Measurements from ENCODE around the gene CDC14A.
"Not testable (repeated sequence)": the region's sequence is repeated elsewhere in the genome, so short reads cannot be mapped to it uniquely, and the experiment has no call there.

Gene CDC14A

DNA sequence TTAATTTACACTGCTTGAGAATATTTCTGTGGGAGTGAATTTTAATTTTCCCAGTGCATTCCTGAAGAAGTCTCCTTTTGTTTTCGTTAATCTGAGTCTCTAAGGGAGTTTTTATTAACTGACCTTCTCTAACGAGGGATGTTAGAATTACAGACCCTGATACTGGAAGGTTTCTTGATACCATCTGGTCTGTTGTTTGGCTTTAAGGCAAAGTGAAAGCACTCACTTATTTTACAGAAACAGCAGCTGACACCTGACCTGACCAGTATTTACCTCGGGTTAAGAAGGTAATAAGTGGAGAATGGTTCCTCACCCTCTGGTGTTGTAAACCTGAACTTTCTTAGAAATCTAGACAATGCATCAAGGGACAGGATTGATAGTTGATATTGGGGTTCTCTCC is 12.4 kb downstream of the CDC14A start:
- no peak for DNase-seq

DNA sequence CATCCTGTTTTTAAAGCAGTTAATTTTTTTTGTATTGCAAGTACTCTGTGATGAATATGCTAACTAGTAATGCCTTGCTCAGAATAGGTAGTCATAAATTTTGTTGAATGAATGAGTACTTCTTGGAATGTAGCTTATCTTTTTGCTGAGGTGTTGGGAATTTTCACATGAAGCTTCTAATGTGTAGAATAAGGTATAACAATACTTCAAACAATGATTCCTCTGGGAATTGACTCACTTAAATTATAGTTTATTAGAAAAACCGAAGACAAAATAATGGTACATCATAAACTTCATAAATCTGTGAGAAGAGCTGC is 13.9 kb downstream of the CDC14A start:
- no peak for DNase-seq

DNA sequence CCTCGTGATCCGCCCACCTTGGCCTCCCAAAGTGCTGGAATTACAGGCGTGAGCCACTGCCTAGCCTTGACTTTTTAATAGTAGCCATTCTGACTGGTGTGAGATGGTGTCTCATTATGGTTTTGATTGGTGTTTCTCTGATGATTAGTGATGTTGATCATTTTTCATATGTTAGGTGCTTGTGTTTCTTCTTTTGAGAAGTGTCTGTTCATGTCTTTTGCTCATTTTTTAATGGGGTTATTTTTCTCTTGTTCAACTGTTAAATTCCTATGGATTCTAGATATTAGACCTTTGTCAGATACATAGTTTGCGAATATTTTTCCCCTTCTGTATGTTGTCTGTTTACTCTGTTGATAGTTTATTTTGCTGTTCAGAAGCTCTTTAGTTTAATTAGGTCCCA is 17.0 kb downstream of the CDC14A start:
- not testable (repeated sequence) for DNase-seq

DNA sequence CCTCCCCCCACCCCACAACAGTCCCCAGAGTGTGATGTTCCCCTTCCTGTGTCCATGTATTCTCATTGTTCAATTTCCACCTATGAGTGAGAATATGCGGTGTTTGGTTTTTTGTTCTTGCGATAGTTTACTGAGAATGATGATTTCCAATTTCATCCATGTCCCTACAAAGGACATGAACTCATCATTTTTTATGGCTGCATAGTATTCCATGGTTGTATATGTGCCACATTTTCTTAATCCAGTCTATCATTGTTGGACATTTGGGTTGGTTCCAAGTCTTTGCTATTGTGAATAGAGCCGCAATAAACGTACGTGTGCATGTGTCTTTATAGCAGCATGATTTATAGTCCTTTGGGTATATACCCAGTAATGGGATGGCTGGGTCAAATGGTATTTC is 21.6 kb downstream of the CDC14A start:
- DNase-seq = not testable (repeated sequence)

DNA sequence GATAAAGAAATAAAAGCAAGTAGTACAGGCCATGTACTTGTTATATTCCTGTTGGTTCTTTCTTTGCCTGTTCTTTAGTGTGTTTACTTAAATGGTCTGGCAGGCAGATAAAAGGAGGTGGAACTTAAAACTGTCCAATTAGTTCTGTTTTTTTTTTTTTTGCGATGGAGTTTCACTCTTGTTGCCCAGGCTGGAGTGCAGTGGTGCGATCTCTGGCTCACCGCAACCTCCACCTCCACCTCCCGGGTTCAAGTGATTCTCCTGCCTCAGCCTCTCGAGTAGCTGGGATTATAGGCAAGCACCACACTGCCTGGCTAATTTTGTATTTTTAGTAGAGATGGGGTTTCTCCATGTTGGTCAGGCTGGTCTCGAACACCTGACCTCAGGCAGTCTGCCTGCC is 24.6 kb downstream of the CDC14A start:
- DNase-seq = not testable (repeated sequence)

DNA sequence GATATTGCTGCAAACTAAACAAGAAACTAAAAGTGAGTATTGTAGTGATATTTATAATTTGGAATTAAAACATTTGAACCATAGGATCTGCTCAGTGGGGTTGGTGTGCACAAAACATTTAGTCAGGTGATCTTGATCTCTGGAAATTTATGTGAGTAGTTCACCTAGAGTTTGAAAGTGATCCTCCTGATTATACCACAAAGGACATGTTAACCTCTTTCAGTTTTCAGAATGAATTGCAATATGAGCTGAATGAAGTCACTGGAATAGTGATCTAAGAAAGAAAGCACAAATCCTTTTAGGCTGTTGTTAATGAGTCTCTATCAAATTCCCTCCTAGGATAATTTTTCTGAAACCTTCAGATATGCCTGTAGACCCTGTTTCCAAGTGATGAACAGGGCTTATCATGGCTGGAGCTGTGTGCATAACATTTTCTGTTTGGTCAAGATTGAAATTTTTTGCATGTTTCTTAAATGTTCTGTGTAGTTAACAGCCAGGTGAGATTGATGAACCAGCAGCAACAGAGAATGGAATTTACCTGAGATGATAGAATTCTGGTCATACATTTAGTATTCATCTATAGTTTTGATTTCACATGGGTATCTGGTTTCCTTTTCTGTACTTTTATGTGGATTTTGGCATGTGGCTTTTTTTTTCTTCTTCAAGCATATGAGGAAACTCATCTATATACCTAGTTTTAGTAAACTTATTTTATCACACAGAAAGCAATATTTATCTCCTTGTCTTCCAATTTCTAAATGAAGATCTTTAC is 25.5 kb downstream of the CDC14A start:
- no peak for DNase-seq

DNA sequence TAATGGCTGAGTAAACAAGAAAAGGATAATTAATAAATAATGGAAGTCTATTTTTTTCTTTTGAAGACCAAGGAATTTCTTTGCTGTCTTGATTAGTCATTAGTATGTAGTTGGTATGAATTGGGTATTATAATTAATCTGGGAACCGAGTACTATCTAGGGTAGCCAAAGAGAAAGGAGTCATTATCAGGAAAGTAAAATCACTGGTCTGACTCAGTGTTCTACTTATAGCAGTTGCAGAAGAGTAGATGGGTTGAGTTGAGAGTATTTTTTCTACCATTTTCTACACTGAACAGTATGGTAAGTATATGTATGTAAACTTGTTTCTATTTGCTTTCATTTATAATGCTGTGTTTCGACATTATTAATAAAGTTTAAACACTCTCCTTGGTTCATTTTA is 26.6 kb downstream of the CDC14A start:
- no peak for DNase-seq

DNA sequence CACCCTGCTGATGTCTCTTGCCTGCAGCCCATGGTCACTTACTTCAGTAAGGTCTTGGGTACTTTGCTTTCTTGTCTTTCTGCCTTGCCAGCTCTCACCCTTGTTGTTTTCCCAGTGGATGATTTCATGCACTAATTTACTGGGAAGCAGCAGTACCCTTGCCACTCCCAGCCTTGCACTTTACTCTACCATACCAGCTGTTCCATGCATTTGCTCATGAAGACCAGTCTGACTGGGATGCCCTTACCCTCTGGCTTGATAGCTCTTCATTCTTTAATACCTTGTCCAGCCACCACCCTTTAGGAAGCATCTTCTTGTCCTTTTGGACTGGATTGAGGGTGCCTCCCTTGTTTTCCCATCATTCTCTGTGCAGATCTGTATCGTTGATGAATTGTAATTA is 28.3 kb downstream of the CDC14A start:
- no peak for DNase-seq

DNA sequence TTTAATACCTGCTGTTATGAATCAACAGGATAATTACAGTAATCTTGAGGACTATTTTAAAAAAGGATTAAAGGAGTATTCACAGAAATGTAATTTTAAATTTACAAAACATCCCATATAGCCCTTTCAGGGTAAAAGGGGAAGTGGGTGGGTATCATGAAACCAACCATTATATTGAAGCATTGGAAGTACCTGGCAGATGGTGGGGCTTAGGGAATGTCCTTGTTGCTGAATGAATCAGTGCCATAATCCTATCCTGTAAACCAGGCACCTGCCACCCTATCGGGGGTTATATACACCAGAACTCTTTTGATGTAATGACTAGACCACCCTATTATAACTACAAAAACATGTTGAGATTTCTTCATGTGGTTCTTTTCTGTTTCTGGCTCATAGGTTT is 30.4 kb downstream of the CDC14A start:
- no peak for DNase-seq

DNA sequence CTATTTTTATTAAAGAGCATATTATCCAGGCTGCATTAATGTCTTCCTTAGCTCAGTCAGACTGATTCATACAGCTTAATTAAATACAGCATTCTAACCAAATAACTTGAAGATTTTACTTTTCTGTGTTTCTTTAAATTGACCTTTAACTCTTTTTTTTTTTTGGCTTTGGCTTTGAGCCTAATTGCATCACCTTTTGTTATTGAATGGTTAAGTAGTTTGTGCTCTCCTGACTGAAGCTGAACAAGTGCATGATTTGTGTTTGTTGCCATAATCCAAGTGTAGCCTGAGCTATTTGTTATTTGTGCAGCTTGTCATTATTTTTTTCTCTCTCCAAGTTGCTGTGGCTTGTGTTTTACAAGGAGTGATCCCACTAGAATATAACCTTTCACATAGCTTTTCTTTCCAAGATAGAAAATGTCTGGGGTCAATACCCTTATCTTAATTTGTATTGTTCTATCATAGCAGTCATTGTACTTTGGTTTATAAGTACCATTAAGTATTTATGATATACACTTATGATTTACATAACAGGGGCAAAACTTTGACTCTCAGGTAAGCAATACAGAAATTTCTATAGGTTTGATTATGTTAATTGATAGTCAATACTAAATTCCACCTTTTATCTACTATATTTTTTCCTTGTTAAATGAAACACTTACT is 31.6 kb downstream of the CDC14A start:
- no peak for DNase-seq

DNA sequence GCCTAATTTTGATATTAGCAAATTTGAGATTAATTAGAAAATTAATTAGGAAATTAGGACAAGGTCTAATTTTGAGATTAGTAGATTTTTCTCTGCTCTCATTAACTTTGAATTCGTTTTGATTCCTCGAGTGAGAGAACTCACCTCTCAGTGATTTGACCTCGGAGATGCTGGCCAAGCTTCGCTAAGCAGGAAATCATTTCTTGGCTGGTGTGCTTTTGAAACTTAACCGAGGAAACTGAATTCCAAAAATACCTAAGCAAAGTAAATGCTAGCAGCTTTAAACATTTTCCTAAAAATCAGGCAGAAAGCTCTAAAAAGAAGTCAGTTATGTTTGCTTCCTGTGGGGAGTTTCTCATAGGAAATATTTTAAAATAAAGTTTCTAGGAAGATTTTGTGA is 34.9 kb downstream of the CDC14A start:
- DNase-seq = no peak

DNA sequence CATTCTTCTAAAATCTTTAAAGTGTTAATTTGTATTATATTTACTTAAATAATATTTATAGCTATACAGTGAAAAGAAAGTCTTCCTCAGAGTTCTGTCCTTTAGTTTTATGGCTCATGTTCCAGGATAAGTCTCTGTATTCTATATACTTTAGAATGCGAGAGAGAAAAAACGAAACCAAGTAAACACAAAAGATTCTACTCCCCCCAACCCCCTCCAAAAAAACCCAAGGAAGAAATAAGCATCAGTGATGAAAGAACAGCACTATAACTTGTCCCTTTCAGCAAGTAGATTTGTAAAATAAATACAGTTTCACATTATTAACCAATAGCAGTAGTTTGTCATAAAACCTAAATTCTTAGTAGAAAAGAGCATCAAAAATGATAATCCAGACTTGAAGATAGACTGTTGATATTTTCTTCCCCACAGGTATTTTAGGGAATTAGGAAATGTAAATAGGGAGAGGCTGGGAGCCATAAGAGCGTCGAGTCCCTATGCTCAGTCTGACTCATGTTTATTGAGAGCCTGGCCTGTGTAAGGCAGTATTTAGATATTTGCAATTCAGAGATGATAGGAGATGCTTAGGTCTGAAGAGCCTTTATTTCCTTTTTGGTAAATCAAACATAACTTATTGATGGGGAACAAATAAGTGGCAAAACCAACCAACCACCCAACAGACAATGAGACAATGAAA is 35.5 kb downstream of the CDC14A start:
- DNase-seq = no peak

DNA sequence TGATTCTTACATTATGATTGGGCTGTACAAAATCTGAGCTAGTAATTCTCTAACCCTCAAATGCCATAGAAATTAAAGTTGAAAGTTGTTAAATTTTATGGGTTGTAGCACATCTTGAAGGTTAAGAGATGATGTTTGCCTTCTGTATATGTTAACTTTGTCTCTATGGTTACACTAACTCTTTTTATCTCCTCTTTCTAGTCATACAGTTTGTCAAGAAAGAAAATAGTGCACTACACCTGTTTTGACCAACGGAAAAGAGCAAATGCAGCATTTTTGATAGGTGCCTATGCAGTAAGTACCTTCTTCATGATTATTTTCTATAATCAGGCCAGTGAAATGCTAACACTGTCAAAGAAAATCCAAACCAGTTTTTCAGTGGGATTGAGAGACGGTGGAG is 38.2 kb downstream of the CDC14A start:
- no peak for DNase-seq

DNA sequence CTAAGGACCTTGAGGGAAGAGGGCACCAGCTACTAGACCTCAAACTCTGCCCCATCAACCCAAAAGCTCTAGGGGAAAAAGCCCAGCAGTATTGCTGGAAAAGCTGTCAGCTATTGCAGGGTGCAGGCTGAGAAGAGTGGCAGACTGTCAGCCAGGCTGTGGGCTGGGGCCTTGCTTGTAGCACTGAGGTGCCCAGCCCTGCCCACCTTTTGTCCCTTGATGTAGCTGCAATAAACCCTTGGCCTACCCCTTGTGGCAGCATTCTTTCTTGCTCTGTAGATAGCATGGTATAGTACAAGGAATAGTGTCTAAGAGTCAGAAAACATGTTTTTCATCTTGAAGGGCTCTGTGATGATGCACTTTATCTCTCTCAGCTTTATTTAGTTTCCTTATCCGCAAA is 39.4 kb downstream of the CDC14A start:
- peak; percentile 27 for DNase-seq

DNA sequence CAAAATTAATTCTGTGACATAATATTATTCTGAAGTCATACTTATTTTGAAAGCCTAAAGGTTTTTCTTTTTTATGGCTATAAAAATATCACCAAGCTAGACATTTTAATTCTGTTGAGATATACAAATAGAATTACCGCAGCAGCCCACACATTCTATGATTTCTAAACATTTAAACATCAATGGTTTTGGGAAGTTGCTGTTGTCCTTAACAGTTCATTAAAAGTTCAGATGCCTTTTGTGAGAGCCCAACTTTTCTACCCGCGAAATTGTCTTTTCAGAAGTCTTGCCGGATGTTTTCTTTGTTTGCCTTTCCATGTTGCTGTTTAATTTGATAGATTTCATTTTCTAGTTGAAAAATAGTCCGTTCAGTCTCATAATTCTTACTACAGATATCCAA is 40.5 kb downstream of the CDC14A start:
- no peak for DNase-seq

DNA sequence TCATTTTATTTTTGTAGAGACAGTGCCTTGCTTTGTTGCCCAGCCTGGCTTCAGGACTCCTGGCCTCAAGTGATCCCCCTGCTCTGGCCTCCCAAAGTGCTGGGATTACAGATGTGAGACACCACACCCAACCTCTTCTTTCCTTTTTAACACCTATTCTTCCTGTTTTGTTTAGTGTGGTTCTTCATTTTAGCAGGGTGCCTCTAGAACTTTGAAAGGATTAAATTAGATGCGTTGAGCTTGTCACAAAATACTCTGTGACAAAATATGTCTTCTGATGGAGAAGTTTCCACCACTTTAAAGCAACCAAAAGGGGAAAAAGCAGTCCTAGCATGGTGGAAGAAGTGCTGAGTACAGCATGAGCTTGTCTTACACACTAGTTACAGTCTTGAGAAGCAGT is 42.0 kb downstream of the CDC14A start:
- no peak for DNase-seq

DNA sequence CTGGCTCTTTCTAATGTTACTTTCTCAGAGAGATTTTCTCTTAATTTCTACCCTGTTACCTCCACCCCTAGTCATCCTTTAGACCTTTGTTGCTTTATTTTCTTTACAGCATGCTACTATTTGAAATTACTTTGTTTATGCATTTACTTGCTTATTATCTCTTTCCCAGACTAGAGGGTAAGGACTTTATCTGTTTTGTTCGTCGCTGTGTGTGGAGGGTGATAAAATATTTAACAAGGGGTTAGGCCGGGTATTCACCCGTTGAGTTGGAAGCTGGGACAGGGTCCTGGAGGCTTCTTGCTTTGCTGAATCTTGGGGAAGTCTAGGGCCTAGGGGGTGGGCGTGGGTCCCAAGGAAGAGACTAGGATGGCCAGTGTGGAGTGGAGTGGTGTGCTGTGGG is 43.6 kb downstream of the CDC14A start:
- no peak for DNase-seq

DNA sequence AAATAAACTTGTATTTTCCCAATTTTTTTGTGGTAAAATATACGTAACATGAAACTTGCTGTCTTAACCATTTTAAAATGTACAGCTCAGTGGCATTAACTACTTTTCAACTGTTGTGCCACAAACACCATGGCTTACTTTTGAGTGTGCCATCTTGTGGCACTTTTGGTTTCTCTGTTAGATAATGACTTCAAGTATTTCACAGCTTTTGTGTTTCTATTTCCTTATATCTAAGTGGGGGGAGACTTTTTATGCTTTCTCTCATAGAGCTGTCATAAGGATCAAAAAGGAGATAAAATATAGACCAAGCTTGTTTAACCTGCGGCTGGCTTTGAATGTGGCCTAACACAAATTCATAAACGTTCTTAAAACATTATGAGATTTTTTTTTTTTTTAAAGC is 44.3 kb downstream of the CDC14A start:
- no peak for DNase-seq

DNA sequence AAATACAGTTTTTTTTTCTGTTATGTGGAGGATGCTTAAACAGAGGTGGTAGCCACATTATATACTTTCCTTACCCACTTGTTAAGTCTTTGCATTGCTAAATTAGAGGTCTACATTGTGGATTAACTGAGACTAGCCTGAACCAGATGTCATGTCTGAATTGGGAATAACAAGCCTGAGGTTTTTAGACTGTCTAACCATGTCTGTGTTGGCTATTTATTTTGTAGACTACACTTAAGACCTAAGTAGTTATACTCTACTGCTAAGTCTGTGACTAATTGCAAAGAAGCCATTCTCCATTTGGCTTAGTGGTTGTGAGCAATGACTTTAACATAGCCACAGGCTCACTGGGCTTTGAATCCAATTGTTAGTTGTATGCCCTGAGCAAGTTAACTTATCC is 45.4 kb downstream of the CDC14A start:
- DNase-seq = no peak

DNA sequence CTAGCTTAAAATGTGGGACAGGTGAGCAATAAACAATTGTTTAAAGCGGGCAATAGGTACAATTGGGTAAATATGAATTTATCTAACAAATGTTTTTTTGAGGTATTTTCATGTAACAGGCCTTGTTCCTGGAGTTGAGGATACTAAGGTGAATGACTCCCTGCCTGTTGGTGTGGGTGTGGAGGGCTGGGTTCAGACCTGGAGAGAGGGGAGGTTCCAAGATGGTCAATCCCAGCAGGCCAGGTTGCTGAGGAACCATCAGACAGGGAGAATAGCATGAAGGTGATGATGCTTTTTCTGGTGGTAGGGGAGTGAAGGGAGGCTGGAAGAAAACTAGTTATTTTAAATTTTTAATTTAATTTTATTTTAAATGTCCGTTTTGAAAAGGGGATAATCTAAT is 46.3 kb downstream of the CDC14A start:
- no peak for DNase-seq

DNA sequence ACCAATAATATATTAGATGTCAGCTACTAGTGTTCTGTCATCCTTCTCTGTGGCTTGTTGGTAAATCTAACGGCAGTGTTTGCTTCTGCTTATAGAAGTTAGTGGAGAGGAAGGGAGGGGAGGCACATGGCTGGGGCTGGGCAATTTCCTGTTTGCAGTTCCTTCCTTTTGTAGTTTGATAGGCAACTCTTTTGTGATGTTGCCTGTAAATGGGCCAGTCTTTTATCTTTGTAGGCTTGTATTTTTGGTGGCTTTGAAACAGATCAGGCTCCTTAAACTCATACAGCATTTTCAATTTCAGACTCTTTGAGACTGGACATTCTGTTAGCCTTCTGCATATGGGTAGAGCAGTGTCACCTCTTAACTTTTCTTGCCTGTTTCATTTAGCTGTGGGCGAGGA is 48.1 kb downstream of the CDC14A start:
- peak; percentile 49 for DNase-seq

DNA sequence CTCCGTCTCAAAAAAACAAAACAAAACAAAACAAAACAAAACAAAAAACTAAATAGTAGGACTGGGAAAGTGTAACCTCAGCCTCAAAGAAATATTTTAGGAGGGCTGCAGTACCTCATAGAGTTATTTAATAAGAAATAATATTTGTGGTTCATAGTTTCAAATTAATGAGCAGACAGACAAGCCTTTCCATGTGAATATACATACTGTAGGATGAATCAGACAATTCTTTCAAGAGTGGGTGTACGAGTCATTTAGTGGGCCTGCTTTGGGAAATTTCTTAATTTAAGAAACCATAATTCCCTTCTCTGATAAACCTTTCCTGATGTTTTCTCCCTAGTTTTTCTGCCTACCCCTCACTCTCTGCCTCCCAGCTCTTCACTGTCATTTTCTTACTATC is 52.5 kb downstream of the CDC14A start:
- no peak for DNase-seq

DNA sequence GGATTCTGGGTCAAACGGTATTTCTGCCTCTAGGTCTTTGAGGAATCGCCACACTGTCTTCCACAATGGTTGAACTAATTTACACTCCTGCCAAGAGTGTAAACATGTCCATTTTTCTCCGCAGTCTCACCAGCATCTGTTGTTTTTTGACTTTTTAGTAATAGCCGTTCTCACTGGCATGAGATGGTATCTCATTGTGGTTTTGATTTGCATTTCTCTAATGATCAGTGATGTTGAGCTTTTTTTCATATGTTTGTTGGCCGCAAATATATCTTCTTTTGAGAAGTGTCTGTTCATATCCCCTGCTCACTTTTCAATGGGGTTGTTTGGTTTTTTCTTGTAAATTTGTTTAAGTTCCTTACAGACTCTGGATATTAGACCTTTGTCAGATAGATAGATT is 53.6 kb downstream of the CDC14A start:
- DNase-seq = not testable (repeated sequence)

DNA sequence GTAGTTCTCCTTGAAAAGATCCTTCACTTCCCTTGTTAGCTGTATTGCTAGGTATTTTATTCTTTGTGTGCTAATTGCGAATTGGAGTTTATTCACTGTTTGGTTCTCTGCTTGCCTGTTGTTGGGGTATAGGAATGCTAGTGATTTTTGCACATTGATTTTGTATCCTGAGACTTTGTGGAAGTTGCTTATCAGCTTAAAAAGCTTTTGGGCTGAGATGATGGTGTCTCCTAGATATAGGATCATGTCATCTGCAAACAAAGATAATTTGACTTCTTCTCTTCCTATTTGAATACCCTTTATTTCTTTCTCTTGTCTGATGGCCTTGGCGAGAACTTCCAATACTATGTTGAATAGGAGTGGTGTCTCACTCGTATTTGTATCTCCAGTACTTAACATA is 55.1 kb downstream of the CDC14A start:
- DNase-seq = not testable (repeated sequence)
